Hippocampal formation (tissue), 2 donors: ENCODE results near the gene TEX264.

Experiments used
- DNase-seq, 2 donors: peaks; one replicate each; lab custom pipeline; 2025; lab: John Stamatoyannopoulos, UW

Gene TEX264

GRCh38 chr3:51692980-51693395, 21.9 kb downstream of the TEX264 start:
- no peak for DNase-seq

DNA sequence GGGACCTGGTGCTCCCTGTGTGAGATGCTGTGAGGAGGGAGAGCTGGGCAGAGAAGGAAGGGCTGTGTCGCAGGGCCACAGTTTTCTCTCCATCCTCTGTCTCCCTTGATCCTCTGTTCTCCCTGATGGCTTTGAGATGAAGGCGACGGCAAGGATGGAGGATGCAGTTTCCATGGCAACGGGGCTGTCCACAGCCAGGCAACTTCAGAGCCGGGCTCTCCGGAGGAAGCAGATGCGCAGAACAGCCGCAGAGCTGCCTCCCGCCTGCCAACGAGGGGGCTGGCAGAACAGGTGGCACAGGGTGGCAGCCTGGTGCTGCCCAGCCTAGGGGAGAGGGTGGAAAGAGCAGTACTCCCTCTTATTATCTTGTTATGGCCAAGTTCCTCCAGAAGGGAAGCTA, 25.9 kb downstream of the TEX264 start:
- DNase-seq: no peak

DNA sequence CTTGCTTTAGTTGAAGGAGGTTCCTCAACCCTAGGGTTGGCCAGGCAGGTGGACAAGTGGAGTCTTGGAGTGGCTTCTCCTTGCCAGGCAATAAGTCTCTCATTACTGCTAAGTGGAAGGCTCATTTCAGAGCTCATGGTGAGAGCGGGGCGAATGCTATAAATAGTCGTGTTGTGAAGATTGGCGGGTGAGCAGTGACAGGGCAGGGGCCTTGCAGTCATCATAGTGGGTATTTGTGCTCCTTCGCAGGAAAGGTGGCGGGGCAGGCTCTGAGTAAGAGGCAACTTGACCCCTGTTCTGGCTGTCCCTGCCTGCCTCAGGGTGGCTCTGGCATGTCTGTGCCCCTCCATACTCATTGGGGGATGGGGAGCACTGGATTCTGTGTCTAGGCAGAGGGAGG, 27.2 kb downstream of the TEX264 start:
- DNase-seq: no peak

DNA sequence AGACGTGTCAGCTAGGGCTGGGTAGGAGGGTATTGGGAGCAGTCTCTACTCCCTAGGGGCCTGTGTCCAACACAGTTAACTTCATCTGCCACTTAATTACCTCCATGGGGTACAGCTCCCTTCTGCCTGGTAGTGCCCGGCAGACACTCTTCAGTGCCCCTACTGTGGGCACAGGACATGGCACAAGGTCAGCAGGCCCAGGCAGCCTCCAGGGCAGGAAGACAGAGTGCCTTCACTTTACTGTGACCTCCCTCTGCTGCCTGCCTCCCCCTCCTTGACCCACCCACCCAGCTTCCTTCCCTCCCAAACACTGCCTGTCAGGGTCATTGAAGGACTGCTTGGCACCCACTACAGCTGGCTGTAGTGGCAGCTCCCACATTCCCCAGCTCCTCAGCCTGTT, 29.4 kb downstream of the TEX264 start:
- DNase-seq: no peak

GRCh38 chr3:51702156-51702555, 31.1 kb downstream of the TEX264 start:
- DNase-seq: no peak

GRCh38 chr3:51703068-51703760, 32.2 kb downstream of the TEX264 start:
- no peak for DNase-seq

DNA sequence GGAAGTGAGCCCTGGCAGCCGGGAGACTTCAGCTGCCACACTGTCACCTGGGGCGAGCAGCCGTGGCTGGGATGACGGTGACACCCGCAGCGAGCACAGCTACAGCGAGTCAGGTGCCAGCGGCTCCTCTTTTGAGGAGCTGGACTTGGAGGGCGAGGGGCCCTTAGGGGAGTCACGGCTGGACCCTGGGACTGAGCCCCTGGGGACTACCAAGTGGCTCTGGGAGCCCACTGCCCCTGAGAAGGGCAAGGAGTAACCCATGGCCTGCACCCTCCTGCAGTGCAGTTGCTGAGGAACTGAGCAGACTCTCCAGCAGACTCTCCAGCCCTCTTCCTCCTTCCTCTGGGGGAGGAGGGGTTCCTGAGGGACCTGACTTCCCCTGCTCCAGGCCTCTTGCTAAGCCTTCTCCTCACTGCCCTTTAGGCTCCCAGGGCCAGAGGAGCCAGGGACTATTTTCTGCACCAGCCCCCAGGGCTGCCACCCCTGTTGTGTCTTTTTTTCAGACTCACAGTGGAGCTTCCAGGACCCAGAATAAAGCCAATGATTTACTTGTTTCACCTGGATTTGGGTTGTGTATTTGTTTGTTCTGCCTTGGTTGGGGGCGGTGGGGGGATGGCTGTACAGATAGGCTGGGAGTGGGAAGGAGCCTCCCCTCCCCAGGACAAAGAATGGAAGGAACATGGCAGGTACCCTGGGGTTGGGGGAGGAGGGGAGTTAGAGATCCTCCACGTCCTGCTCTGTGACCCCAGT, 32.9 kb downstream of the TEX264 start:
- DNase-seq: no peak

GRCh38 chr3:51704511-51704950, 33.5 kb downstream of the TEX264 start:
- DNase-seq: no peak

- DNase-seq: no peak
These were observed 34.4 kb downstream of the TEX264 start for GRCh38 chr3:51705276-51706020.

DNA sequence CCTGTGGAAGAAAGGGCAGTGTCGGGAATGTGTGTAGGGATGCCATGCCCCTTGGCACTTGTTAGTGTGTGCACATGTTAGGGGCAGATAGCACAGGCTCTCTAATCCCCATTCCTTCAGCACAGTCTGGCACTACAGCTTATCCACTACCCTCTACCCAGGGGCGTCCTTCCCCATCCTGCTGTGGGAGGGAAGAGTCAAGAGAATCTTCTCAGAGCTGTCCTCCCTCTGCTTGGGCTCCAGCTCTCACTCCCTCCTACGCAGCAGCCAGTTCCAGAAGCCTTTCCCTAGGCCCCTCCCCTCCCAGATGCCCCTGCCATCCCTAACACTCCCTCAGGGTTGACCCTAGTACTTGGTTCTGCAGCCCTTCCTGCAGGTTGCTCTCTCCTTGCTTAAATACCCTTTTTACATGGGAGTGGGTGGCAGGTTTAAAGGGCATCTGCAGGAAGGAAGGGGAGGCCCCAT, 35.0 kb downstream of the TEX264 start:
- no peak for DNase-seq

GRCh38 chr3:51706788-51707731, 36.0 kb downstream of the TEX264 start, which contains the start of gene GRM2:
Gene GRM2, plus strand, starts transcription at chr3:51707068. Its CDS starts 1,916 bp downstream, at chr3:51708984.
- DNase-seq: peak; percentile 31 to 38

GRCh38 chr3:51708216-51708845, 37.3 kb downstream of the TEX264 start:
- DNase-seq: no peak

DNA sequence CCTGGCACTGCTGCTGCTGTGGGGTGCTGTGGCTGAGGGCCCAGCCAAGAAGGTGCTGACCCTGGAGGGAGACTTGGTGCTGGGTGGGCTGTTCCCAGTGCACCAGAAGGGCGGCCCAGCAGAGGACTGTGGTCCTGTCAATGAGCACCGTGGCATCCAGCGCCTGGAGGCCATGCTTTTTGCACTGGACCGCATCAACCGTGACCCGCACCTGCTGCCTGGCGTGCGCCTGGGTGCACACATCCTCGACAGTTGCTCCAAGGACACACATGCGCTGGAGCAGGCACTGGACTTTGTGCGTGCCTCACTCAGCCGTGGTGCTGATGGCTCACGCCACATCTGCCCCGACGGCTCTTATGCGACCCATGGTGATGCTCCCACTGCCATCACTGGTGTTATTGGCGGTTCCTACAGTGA, 38.0 kb downstream of the TEX264 start:
- no peak for DNase-seq

DNA sequence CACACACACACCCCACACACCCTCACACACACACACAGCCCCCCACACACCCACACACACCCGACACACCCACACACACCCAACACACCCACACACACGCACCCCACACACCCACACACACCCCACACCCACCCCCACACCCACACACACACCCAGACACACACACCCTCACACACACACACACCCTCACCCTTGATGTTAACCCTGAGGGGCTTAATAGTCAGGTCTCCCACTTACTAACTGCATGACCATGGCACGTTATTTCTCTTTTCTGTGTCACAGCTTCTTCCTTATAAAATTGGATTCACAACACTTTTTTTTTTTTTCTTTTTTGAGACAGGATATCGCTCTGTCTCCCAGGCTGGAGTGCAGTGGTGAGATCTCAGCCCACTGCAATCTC, 38.6 kb downstream of the TEX264 start:
- DNase-seq: no peak

GRCh38 chr3:51710631-51711351, 39.7 kb downstream of the TEX264 start:
- DNase-seq: no peak

DNA sequence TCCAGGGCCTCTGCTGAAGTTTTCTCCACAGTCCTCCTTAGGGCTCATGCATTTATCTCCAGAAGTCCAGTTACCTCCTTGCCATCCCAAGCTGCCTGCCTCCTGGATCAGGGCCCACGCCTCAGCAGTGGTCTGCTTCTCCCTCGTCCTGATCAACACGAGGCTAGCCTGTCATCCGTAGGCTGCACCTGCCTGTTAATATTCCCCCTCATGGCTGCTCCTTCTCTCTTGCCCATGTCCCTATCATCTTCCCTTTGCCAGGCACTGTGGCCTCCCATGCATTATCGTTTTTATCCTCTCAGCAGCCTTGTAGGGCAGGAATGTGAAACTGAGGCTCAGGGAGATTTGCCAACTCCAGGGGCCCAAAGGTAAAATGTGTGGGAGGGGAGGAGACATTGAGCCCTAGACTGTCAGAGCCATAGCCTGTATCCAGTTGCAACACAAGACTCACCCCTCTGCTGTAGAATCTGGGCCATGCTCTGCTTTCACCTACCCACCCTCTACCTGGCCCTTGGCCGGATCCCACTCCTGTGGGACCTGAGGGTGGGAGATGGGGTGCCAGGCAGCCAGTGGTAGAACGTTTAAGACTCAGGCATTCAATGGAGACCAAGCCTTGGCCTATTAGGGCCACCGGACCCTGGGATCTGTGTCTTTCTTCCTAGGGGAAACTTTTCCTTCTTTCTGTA, 40.4 kb downstream of the TEX264 start:
- no peak for DNase-seq

DNA sequence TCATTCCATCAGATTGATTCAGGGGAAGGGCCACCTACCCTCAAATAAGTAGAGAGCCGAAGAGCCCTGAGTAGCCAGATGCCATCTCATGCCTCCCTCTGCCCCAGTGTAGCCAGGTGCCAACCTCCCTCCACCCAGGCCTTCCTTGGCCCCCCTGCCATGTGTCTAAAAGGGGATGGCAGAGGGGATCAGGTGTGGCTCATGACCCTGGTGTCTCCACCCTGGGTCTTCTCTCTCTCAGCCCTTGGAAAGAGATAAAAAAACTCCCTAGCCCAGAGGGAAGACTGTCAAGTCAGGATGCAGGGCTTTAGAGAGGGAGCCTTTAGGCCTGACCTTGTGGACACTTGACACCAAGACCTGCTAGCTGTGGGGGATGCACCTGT, 41.0 kb downstream of the TEX264 start:
- no peak for DNase-seq

DNA sequence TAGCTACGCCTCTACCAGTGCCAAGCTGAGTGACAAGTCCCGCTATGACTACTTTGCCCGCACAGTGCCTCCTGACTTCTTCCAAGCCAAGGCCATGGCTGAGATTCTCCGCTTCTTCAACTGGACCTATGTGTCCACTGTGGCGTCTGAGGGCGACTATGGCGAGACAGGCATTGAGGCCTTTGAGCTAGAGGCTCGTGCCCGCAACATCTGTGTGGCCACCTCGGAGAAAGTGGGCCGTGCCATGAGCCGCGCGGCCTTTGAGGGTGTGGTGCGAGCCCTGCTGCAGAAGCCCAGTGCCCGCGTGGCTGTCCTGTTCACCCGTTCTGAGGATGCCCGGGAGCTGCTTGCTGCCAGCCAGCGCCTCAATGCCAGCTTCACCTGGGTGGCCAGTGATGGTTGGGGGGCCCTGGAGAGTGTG, 41.5 kb downstream of the TEX264 start:
- DNase-seq: no peak

DNA sequence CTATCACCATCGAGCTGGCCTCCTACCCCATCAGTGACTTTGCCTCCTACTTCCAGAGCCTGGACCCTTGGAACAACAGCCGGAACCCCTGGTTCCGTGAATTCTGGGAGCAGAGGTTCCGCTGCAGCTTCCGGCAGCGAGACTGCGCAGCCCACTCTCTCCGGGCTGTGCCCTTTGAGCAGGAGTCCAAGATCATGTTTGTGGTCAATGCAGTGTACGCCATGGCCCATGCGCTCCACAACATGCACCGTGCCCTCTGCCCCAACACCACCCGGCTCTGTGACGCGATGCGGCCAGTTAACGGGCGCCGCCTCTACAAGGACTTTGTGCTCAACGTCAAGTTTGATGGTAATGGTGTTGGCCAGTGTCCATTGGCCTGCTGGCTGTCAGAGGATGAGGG, 41.9 kb downstream of the TEX264 start:
- DNase-seq: no peak
